C4-2B (cell line): Measurements from ENCODE around the gene MST1.

ENCODE experiments used
- H3K27ac ChIP-seq: fragments of 450-650 bp; 2 replicates; pipeline ENCODE4 v1.5.1; 2017
- ZFX ChIP-seq: fragments of 450-650 bp; IDR thresholded peaks from 2 replicates; pipeline ENCODE4 v1.6.1; 2017
- TF ChIP-seq, protein P1 (sequence below): fragments of 450-650 bp; conservative IDR thresholded peaks from 2 replicates; pipeline ENCODE4 v1.5.1; 2017; ENCODE audit warnings: mild to moderate bottlenecking

The MST1 gene

DNA sequence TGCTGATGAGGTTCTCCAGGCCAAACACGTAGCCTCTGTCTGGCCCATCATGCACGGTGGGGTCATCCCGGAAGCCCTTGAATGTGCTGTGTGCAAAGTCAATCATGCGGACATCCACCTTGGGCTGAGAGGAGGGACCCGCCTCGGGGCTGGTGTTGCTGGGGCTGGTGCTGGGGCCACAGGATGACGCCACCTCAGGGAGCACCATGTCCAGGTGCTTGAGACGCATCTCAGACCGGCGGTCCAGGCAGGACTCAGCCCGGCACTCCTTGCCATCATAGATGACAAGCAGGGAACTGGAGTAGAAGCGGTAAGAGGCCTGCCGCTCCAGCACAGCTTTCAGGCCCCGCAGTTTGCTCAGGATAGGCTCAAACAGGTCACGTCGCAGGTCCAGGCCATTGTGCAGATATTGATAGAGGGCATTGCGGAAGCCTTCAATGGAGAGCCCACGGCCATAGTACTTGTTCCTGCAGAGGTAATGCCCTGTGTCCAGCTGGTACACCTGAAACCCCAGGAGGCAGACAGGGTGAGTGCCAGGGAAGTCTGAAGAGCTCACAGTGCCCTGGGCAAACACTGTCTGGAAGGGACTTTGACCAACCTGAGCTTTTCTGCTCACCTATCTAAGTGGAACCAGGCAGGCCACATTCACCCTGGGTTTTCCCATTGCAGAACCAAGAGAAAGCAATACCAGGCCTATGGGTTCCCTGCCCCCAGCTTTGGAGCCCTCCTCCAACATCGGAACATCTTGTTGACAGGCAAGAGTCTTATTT, 38.1 kb upstream of the MST1 start:
- TF ChIP-seq ZFX, result no peak
- TF ChIP-seq, protein P1, sequence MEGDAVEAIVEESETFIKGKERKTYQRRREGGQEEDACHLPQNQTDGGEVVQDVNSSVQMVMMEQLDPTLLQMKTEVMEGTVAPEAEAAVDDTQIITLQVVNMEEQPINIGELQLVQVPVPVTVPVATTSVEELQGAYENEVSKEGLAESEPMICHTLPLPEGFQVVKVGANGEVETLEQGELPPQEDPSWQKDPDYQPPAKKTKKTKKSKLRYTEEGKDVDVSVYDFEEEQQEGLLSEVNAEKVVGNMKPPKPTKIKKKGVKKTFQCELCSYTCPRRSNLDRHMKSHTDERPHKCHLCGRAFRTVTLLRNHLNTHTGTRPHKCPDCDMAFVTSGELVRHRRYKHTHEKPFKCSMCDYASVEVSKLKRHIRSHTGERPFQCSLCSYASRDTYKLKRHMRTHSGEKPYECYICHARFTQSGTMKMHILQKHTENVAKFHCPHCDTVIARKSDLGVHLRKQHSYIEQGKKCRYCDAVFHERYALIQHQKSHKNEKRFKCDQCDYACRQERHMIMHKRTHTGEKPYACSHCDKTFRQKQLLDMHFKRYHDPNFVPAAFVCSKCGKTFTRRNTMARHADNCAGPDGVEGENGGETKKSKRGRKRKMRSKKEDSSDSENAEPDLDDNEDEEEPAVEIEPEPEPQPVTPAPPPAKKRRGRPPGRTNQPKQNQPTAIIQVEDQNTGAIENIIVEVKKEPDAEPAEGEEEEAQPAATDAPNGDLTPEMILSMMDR, result no peak
- H3K27ac ChIP-seq, result no peak overlapping the region

DNA sequence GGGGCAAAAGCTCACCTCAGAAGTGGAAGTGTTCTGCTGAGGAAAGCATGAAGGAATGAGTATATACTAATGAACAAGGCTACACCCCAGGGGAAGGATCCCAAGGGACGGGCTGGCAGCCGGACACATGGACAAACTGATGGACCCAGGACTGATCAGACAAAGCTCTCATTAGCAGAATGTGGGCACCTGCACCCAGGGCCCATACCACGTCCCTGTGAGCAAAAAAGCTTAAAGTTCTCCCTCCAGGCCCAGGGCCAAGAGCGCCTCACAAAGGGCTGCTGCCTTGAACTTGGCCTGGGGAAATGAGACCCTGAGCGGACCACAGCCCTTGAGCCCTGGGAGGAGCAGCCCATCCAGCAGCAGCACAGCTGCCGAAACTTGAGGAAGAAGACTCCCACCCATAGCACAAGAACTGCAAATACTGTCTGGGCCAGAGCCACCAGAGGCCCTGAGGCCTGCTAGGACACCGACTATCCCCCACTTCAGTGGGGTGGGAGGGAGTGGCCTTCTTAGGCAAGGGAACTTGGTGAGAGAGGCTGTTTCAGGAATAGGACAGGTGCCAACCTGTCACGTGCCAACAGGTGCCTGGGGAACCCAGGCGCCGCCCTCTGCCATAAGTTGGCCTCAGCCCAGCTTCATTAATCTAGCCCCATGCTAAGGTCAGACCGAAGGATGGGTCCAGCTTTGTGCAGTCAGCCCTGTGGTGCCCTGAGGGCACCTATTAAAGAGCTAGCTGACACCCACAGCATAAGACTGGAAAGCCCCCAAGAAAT, 36.8 kb upstream of the MST1 start:
- no peak for TF ChIP-seq ZFX
- TF ChIP-seq, protein P1, result no peak
- no peak overlapping the region for H3K27ac ChIP-seq

DNA sequence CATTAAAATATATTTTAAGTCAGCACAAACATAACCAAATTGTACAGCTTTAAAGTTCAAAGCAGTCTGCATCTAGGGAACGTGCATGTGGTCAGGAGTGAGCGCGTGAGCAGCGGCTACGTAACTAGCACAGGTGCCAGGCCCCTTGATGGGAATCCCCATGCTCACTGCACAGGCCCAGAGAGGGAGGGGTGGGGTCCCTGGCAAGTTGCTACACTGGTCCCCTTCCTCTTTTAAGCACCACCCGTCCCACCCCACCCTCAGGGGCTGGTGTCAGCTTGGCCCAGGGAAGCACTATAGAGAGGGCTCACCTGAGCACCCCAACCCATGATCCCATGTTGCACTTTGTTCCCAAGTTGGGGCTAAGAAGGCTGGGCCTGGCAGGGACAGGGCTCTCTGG, 35.3 kb upstream of the MST1 start:
- TF ChIP-seq, protein P1, result no peak
- no peak for TF ChIP-seq ZFX
- peak overlapping the region; percentile 94 for H3K27ac ChIP-seq

DNA sequence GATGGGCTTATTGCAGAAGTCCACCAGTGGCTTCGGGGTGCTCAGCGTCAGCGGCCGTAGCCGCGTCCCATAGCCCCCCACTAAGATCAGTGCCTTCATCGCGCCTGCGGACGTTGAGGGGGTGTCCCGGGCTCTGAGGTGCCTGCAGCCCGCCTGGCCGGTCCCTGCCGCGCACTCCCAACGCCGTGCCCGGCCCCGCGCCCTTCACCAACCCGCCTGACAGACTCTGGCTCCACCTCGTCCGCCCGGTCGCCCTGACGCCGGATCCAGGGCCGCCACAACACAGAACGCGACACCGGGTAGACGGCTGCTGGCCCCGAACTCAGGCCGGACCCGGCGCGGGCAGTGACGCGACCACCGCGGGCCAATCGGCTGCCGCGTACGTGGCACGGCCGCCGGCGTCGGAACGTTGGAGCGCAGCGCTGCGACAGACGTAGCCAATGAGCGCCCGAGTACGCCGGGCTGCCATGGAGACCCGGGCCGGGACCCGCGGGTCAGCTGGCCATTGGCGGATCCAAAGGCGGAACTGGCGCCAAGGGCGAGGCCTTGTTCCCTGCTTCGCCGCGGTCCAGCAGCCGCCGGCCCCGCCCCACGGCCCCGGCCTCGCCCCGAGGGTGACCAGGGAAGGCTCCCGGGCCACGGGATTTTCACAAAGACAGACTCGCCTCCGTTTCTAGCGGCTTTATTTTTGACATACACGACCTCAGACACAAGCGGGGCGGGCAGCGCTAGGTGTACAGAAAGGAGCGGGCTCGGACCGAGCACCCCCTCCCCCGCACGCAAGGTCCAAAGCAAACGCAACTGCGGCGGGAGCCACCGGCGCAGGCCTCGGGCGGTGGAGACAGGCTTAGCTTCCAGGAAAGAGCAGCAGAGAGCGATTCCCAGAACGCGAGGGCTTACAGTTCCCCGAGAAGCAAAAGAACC, 34.6 kb upstream of the MST1 start, which contains the start of gene GMPPB:
Gene GMPPB, minus strand, starts transcription at position 324 of the 924 bp plus-strand sequence. Its CDS starts 225 bp downstream, at position 99.
- TF ChIP-seq ZFX, result peak; percentile 64; the same call in 1 of the 2 replicates
- TF ChIP-seq, protein P1, result no peak
- peak within 1 kb of the TSS; percentile 94 for H3K27ac ChIP-seq

DNA sequence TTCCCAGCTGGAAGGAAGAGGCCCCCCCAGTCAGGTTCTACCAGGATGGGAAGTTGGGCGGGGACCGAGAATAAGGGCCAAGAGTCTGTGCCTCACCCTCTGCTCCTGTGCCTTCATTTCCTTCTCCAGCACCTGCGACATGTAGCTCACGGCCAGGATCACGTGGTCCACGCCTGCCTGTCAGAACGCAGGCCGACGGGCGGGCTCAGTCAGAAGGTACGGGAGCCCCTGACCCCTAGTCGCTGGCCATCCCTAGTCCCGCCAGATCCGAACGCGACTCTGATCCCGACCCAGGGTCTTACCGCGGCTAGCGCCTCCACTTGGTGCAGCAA, 34.0 kb upstream of the MST1 start:
- peak overlapping the region; percentile 94 for H3K27ac ChIP-seq
- TF ChIP-seq ZFX, result no peak
- TF ChIP-seq, protein P1, result no peak

DNA sequence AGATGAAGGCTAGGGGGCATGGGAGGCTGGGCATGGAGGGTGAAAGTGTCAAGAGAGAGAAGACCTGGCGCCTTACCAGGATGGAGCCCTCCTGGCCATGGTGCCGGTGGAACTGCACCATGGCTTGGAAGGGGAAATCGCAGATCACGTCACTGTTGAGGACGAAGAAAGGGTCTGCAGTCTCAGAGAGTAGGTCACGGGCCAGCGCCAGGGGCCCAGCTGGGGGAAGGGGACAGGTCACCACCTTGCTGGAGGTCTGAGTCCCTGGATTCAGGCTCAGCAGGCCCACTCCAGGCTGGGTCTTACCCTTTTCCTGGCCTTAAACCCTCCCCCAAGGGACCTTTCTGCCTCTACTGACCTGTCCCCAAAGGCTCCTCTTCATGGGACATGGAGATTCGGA, 33.6 kb upstream of the MST1 start:
- TF ChIP-seq, protein P1, result no peak
- no peak for TF ChIP-seq ZFX
- peak overlapping the region; percentile 94 for H3K27ac ChIP-seq
